Loucy (cell line): ENCODE data around the gene PKM.
"Not testable (repeated sequence)": the region's sequence is repeated elsewhere in the genome, so short reads cannot be mapped to it uniquely, and the experiment has no call there.

Experiments used
- H2AFZ ChIP-seq: fragments of 200-600 bp; sonication (generic); 2 replicates; pipeline ENCODE4 v1.6.0; 2016; ENCODE audit warnings: antibody characterized with exemption, mild to moderate bottlenecking, low read length, moderate library complexity
- H3F3A ChIP-seq: fragments of 200-600 bp; 2 replicates; pipeline ENCODE4 v1.6.0; 2016; ENCODE audit warnings: antibody characterized with exemption, low read depth, mild to moderate bottlenecking
- H3K27me3 ChIP-seq: fragments of 200-600 bp; sonication (generic); 2 replicates; pipeline ENCODE4 v1.6.1; 2014; ENCODE audit warnings: low read length, mild to moderate bottlenecking; ENCODE audit not compliant: insufficient read depth, poor library complexity, severe bottlenecking
- H3K36me3 ChIP-seq: fragments of 200-600 bp; sonication (generic); 2 replicates; pipeline ENCODE4 v1.6.1; 2016; ENCODE audit warnings: low read length; ENCODE audit not compliant: insufficient read depth
- H3K4me1 ChIP-seq: fragments of 200-600 bp; sonication (generic); 2 replicates; pipeline ENCODE4 v1.5.1; 2014; ENCODE audit warnings: low read length, mild to moderate bottlenecking; ENCODE audit not compliant: insufficient read depth, poor library complexity, severe bottlenecking
- H3K4me2 ChIP-seq: fragments of 200-600 bp; sonication (generic); 2 replicates; pipeline ENCODE4 v1.6.0; 2014; ENCODE audit warnings: antibody characterized with exemption, low read length, low read depth, mild to moderate bottlenecking; ENCODE audit not compliant: poor library complexity, severe bottlenecking
- H3K4me3 ChIP-seq: fragments of 200-600 bp; sonication (generic); 2 replicates; pipeline ENCODE4 v1.5.1; 2014; ENCODE audit warnings: low read length, mild to moderate bottlenecking, mixed read lengths; ENCODE audit not compliant: poor library complexity, severe bottlenecking
- H3K79me2 ChIP-seq: fragments of 200-600 bp; sonication (generic); 2 replicates; pipeline ENCODE4 v1.6.1; 2014; ENCODE audit warnings: low read length; ENCODE audit not compliant: insufficient read depth
- H3K9ac ChIP-seq: fragments of 200-600 bp; sonication (generic); 2 replicates; pipeline ENCODE4 v1.6.0; 2014; ENCODE audit warnings: mild to moderate bottlenecking, low read depth, low read length, moderate library complexity; ENCODE audit not compliant: poor library complexity, severe bottlenecking
- H3K9me2 ChIP-seq: fragments of 200-600 bp; sonication (generic); replicated peaks from 2 replicates; pipeline ENCODE4 v1.6.1; 2016; ENCODE audit warnings: low read depth, low read length, mixed read lengths
- H3K9me3 ChIP-seq: fragments of 200-600 bp; sonication (generic); 2 replicates; pipeline ENCODE4 v1.6.1; 2014; ENCODE audit warnings: mild to moderate bottlenecking, antibody characterized with exemption, low read length, low read depth; ENCODE audit not compliant: insufficient read depth
- H4K20me1 ChIP-seq: fragments of 200-600 bp; sonication (generic); 2 replicates; pipeline ENCODE4 v1.6.0; 2014; ENCODE audit warnings: antibody characterized with exemption, low read length, mild to moderate bottlenecking; ENCODE audit not compliant: insufficient read depth, poor library complexity, severe bottlenecking
- CTCF ChIP-seq: fragments of 200-600 bp; sonication (generic); conservative IDR thresholded peaks from 2 replicates; pipeline ENCODE4 v1.5.1; 2014; ENCODE audit warnings: mild to moderate bottlenecking, antibody characterized with exemption, low read length
- EZH2phosphoT487 ChIP-seq: fragments of 200-600 bp; IDR thresholded peaks from 2 replicates; pipeline ENCODE4 v1.6.1; 2018; ENCODE audit warnings: antibody characterized with exemption, mild to moderate bottlenecking, moderate library complexity, borderline replicate concordance

Gene PKM

GRCh38 chr15:72276326-72276700 lies 45.3 kb upstream of the PKM start:
- Histone ChIP-seq H3F3A (no peaks in the 10 kb centered on the region), H3K9me2 (no peaks in the 10 kb centered on the region), H3K79me2 (peaks cover 10% of the 10 kb centered on the region), H3K9ac (no peak overlapping the region), H4K20me1 (peaks cover 6% of the 10 kb centered on the region), H3K4me3 (no peak overlapping the region), H3K9me3 (no peaks in the 10 kb centered on the region), H3K36me3 (no peaks in the 10 kb centered on the region), H3K4me2 (no peak overlapping the region), H3K4me1 (peaks cover 10% of the 10 kb centered on the region), H3K27me3 (no peaks in the 10 kb centered on the region), H2AFZ (no peak overlapping the region)
- TF ChIP-seq CTCF (no peak), EZH2phosphoT487 (no peak)

GRCh38 chr15:72275635-72276325 lies 44.8 kb upstream of the PKM start:
- H3K4me2 ChIP-seq, H4K20me1 ChIP-seq, H3K27me3 ChIP-seq, H2AFZ ChIP-seq, H3F3A ChIP-seq, H3K9ac ChIP-seq, H3K36me3 ChIP-seq, H3K9me3 ChIP-seq, H3K4me3 ChIP-seq, H3K9me2 ChIP-seq: not testable (repeated sequence)
- Histone ChIP-seq H3K4me1 (peaks cover 15% of the 10 kb centered on the region), H3K79me2 (peaks cover 15% of the 10 kb centered on the region)

- Histone ChIP-seq H3K9me2 (no peaks in the 10 kb centered on the region), H3K4me3 (peak overlapping the region; percentile 72), H3K27me3 (no peaks in the 10 kb centered on the region), H3K9me3 (no peaks in the 10 kb centered on the region), H3F3A (no peaks in the 10 kb centered on the region), H3K36me3 (no peaks in the 10 kb centered on the region), H4K20me1 (peaks cover 6% of the 10 kb centered on the region), H3K79me2 (peaks cover 30% of the 10 kb centered on the region), H3K4me2 (peak overlapping the region; percentile 79), H2AFZ (peak overlapping the region; percentile 89), H3K9ac (peak overlapping the region; percentile 67), H3K4me1 (peaks cover 25% of the 10 kb centered on the region)
- TF ChIP-seq EZH2phosphoT487 (no peak), CTCF (peak; percentile 8; the same call in 1 of the 2 replicates)
Observed at GRCh38 chr15:72272997-72273352, 42.0 kb upstream of the PKM start.
